ENCODE measurements around the gene FAM111A.
"Not testable (repeated sequence)": the region's sequence is repeated elsewhere in the genome, so short reads cannot be mapped to it uniquely, and the experiment has no call there.

FAM111A gene, protein sequence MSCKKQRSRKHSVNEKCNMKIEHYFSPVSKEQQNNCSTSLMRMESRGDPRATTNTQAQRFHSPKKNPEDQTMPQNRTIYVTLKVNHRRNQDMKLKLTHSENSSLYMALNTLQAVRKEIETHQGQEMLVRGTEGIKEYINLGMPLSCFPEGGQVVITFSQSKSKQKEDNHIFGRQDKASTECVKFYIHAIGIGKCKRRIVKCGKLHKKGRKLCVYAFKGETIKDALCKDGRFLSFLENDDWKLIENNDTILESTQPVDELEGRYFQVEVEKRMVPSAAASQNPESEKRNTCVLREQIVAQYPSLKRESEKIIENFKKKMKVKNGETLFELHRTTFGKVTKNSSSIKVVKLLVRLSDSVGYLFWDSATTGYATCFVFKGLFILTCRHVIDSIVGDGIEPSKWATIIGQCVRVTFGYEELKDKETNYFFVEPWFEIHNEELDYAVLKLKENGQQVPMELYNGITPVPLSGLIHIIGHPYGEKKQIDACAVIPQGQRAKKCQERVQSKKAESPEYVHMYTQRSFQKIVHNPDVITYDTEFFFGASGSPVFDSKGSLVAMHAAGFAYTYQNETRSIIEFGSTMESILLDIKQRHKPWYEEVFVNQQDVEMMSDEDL

DNA sequence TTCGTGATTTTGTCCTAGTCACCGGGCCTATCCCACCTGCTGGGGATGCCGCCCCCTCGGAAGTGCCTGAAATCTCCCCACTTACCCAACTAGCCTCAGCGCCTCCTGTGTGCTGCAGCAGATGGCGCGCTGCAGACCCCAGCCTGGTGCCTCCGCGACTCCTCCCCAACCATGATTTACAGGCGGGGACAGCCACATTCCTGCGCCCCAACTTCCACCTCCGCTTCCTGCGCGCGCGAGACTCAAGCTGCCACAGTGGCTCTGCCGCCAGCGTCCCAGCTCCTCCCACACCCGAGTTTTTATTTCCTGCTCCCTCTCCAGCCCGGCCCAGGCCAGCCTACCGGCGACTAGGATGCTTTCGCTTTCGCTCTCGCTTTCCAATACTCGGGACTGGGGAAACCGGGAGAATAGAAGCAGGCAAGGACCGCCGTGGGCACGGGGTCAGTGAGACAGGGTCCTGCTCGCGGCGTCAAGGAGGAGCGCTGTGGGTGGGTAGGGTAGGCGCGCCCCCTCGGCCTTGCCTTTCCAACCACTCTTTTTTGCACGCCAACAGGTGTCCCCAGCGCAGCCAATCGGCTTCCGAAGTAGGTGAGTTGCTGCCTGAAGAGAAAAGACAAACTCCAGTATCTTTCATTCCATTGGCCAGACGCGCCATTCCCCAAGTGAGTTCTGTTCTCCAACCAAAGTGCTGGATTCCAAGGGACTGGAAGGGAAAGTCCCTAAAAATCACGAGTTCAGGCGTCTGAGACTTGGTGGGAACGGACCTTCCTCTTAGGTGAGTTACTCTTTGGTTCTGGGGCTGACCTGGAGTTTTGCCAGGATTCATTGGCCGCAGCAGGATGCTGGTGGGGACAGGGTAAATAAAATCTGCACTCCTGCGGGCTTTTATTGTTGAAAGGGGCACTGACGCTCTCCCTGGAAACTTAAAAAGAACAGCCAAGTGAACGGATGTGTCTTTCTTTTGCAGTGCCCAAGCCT lies at the start of gene FAM111A:
Gene FAM111A (plus strand): TSS at position 327 of the 978 bp plus-strand sequence. CDS start 6,017 bp downstream, outside the sequence.
- H3K4me2 ChIP-seq (ENCODE audit: low read length): peak within 1 kb of the TSS; percentile 87
- TF ChIP-seq, protein P1, sequence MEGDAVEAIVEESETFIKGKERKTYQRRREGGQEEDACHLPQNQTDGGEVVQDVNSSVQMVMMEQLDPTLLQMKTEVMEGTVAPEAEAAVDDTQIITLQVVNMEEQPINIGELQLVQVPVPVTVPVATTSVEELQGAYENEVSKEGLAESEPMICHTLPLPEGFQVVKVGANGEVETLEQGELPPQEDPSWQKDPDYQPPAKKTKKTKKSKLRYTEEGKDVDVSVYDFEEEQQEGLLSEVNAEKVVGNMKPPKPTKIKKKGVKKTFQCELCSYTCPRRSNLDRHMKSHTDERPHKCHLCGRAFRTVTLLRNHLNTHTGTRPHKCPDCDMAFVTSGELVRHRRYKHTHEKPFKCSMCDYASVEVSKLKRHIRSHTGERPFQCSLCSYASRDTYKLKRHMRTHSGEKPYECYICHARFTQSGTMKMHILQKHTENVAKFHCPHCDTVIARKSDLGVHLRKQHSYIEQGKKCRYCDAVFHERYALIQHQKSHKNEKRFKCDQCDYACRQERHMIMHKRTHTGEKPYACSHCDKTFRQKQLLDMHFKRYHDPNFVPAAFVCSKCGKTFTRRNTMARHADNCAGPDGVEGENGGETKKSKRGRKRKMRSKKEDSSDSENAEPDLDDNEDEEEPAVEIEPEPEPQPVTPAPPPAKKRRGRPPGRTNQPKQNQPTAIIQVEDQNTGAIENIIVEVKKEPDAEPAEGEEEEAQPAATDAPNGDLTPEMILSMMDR (IDR thresholded peaks at IDR 0.05): no peak
- peak within 1 kb of the TSS; percentile 92 for H3K4me3 ChIP-seq (ENCODE audit: low read depth, low read length)

DNA sequence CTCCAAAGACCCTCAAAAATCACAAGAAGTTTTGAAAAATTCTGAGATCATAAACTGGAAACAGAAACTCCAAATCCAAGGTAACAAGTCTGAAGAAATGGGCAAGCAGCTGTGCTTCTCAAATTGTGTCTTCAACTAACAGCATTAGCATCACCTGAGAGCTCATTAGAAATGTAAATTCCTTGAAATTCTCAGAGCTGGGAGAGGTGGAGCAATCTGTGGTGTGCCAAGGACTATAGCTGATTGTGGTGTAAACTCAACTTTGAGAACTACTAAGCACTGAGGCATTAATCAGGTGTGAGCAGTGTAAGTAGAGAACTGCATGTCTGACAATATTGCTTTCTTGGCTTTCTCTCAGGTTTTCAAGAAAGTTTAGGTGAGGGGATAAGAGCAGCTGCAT lies 49.1 kb upstream of the FAM111A start:
- H3K4me1 ChIP-seq; H3K27ac ChIP-seq; H3K9ac ChIP-seq; H2AFZ ChIP-seq; H3K79me2 ChIP-seq; H3K4me2 ChIP-seq (ENCODE audit: low read length); H3K4me3 ChIP-seq (ENCODE audit: low read depth, low read length); H3K9me3 ChIP-seq (ENCODE audit: control insufficient read depth, low read length); H3K27me3 ChIP-seq (ENCODE audit: control insufficient read depth, insufficient read depth, low read length); H3K36me3 ChIP-seq (ENCODE audit: control insufficient read depth, insufficient read depth, low read length): not testable (repeated sequence)

More for the DNA sequence above, at the start of gene FAM111A:
- Histone ChIP-seq H3K27me3 (ENCODE audit: control insufficient read depth, insufficient read depth, low read length) (no peaks in the 10 kb centered on the region), H3K36me3 (ENCODE audit: control insufficient read depth, insufficient read depth, low read length) (no peaks in the 10 kb centered on the region), H3K9ac (no peak within 1 kb of the TSS), H2AFZ (peak within 1 kb of the TSS; percentile 92), H3K9me3 (ENCODE audit: control insufficient read depth, low read length) (no peaks in the 10 kb centered on the region), H3K79me2 (no peaks in the 10 kb centered on the region), H3K4me1 (peaks cover 2% of the 10 kb centered on the region), H3K27ac (peak within 1 kb of the TSS; percentile 74)

DNA sequence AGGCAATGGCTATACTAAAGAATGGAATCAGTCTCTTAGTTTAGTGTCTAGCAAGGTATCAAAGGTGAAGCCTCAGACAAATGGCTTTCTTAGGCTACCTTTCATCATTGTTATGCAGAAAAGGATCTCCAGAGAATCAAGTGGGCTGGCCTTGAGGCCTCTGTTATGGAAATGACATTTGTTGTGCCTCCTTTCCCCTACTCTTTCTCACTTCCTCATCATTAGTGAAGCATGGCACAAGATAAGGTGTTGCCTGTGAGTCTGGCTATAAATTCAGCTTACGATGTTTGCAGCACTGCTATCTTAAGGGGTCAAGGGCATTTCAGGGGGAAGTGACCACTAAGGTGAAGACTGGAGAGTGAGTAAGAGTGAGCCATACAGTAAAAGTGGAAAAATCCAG lies 47.4 kb upstream of the FAM111A start:
- H3K4me1 ChIP-seq; H3K9me3 ChIP-seq (ENCODE audit: control insufficient read depth, low read length); H3K79me2 ChIP-seq; H3K27ac ChIP-seq; H3K36me3 ChIP-seq (ENCODE audit: control insufficient read depth, insufficient read depth, low read length); H3K4me3 ChIP-seq (ENCODE audit: low read depth, low read length); H3K9ac ChIP-seq; H2AFZ ChIP-seq; H3K4me2 ChIP-seq (ENCODE audit: low read length); H3K27me3 ChIP-seq (ENCODE audit: control insufficient read depth, insufficient read depth, low read length): not testable (repeated sequence)

DNA sequence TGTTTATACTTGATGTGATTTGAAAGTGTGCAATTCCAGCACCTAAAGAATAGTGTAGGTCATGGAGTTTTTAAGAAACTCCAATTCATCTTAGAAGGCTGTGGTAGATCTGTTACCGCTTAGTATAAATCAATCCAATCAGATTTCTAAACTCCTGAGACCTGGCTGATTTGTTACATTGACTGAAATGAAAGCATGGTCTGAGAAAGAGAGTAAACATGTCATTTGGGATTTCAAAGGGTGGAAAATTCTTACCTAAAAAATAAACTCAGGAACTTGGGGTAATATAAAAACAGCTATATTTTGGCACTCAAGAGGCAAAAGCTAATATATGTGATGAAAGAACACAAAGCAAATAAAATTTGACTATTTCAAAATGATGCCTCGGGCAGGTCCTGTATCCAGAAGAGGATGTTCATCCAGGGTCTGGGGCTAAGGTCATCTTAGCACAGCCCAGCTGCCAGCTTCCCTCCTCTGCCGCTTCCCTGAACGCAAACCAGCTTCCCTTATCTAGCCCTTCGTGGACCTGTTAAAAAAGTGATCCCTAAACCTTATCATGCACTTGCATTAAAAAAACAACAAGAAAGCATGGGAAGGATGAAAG lies 46.6 kb upstream of the FAM111A start:
- not testable (repeated sequence) for H2AFZ ChIP-seq; H3K79me2 ChIP-seq; H3K4me1 ChIP-seq; H3K9me3 ChIP-seq (ENCODE audit: control insufficient read depth, low read length); H3K36me3 ChIP-seq (ENCODE audit: control insufficient read depth, insufficient read depth, low read length); H3K27me3 ChIP-seq (ENCODE audit: control insufficient read depth, insufficient read depth, low read length); H3K27ac ChIP-seq; H3K9ac ChIP-seq; H3K4me3 ChIP-seq (ENCODE audit: low read depth, low read length); H3K4me2 ChIP-seq (ENCODE audit: low read length)

DNA sequence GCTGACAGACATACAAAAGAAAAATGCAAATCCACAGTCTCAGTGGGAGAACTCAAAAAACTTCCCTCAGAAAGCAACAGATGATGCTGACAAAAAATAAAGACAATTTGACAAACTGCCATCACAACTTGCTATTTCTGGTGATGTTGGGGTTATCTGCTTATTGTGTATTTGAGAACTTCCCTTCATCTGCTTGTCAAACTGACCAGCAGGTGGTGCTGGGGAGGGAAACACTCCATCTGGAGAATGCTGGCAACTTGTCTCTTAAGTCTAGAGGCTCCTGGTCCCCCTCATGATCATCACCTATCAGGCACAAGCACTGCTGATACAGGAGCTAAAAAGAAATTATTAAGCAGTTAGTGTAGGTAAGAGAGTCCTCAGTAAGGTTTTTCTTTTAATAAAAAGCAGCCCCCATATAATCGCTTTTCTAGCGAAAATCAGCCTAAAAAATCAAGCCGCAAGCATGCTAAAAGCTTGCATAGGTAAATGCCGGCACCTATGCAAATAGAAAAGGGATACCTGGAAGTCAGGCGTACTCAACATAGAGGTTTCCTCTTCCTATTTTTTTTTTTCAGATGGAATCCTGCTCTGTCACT lies 45.4 kb upstream of the FAM111A start:
- Histone ChIP-seq H3K4me2 (ENCODE audit: low read length) (no peak overlapping the region), H3K9ac (no peak overlapping the region), H3K4me3 (ENCODE audit: low read depth, low read length) (no peak overlapping the region), H3K27ac (no peak overlapping the region), H3K9me3 (ENCODE audit: control insufficient read depth, low read length) (no peaks in the 10 kb centered on the region), H3K27me3 (ENCODE audit: control insufficient read depth, insufficient read depth, low read length) (no peaks in the 10 kb centered on the region), H3K4me1 (no peaks in the 10 kb centered on the region), H2AFZ (no peak overlapping the region), H3K79me2 (no peaks in the 10 kb centered on the region), H3K36me3 (ENCODE audit: control insufficient read depth, insufficient read depth, low read length) (no peaks in the 10 kb centered on the region)
- TF ChIP-seq, protein P1 (IDR thresholded peaks at IDR 0.05): peak; percentile 68

DNA sequence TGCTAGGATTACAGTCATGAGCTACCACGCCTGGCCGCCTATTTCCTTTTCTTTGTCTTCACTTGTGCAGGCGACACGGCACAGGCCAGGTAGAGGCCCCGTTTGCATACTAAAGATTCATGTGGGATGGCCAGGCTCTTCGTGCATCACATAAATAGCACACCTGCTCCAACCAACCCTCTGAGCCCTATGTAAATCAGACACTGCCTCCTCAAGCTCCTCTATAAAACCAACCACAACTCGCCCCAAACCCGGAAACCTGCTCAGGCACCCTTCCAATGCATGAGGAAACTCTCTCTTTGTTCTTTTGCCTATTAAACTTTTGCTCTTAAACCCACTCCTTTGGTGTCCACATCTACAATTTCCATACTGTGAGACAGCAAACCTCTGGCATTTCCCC lies 44.7 kb upstream of the FAM111A start:
- H3K9ac ChIP-seq; H3K4me1 ChIP-seq; H3K27ac ChIP-seq; H3K4me3 ChIP-seq (ENCODE audit: low read depth, low read length); H3K79me2 ChIP-seq; H3K27me3 ChIP-seq (ENCODE audit: control insufficient read depth, insufficient read depth, low read length); H3K4me2 ChIP-seq (ENCODE audit: low read length); H3K36me3 ChIP-seq (ENCODE audit: control insufficient read depth, insufficient read depth, low read length); H2AFZ ChIP-seq; H3K9me3 ChIP-seq (ENCODE audit: control insufficient read depth, low read length): not testable (repeated sequence)

Measured in parathyroid adenoma (tissue), 2 donors.